Right lobe of liver (tissue), 6 donors: ENCODE results near the gene RALB. TPM values are rescaled to one million over a fixed set of nuclear protein-coding genes. Genes with fewer than 3 reads are reported as not detected.
A peak's percentile ranks its signal among the peaks of the same experiment; 100 is the strongest.

Source experiments
- ATAC-seq, 4 donors: fragments of 200-7000 bp; cut with Tn5 transposase; one replicate each; pipeline ENCODE4 v1.9.1; 2020; ENCODE audit warnings: mild to moderate bottlenecking in 4 of 4, moderate library complexity in 4 of 4
- DNase-seq, 3 donors: peaks; one replicate each; pipeline ENCODE4 v3.0.0-alpha.2; 2020
- H3K27ac ChIP-seq, 3 donors: fragments of 200-600 bp; one replicate each; pipeline ENCODE4 v1.8.0; 2022
- H3K27me3 ChIP-seq, 2 donors: fragments of 200-600 bp; one replicate each; pipeline ENCODE4 v1.8.0; 2022
- H3K36me3 ChIP-seq, 4 donors: fragments of 200-600 bp; sonication (generic) in 1 of 4; one replicate each; pipeline versions ENCODE4 v1.5.1 to v1.8.0; 2017 to 2022; ENCODE audit warnings: control low read depth in 1 of 4
- H3K4me1 ChIP-seq, 4 donors: fragments of 200-600 bp; sonication (generic) in 1 of 4; one replicate each; pipeline versions ENCODE4 v1.5.1 to v1.8.0; 2017 to 2022; ENCODE audit warnings: control low read depth in 1 of 4
- H3K4me3 ChIP-seq, 3 donors: fragments of 200-600 bp; one replicate each; pipeline ENCODE4 v1.8.0; 2022
- H3K9me3 ChIP-seq, 4 donors: fragments of 200-600 bp; sonication (generic) in 1 of 4; one replicate each; pipeline versions ENCODE4 v1.5.1 to v1.8.0; 2017 to 2022; ENCODE audit warnings: control low read depth in 1 of 4
- POLR2A ChIP-seq: fragments of 450-650 bp; IDR thresholded peaks from one replicate; pipeline ENCODE4 v1.6.1; 2017; ENCODE audit warnings: antibody characterized with exemption, mild to moderate bottlenecking
- WGBS: methylation state at CpG from one replicate; pipeline ENCODE4 v1.1.6; 2018; ENCODE audit warnings: low coverage, low lambda C conversion rate; ENCODE audit not compliant: insufficient coverage; ENCODE audit errors: missing lambda C conversion rate; 5-methylcytosine and 5-hydroxymethylcytosine counted together
- intact Hi-C, 2 donors: fragments of 100-400 bp; cut with DNase I; formaldehyde crosslinking; loops; one replicate each; pipeline versions ENCODE4 v1.11.2 to v1.14.1; 2022
- total RNA-seq, 6 experiments: library from RNA; depleted of rRNA in 2 of 6; stranded (reverse); fragments of >200 nt in 2 of 6; fragmentation: NEBNext Ultra II Directional in 3 of 6; extraction: Animal tissue kit (Norgen Biotek cat#: 25700) in 3 of 6; gene quantifications; one replicate each; pipeline versions ENCODE4 v1.1.0 to v1.2.4, GENCODE V29; 2016 to 2023
- TF ChIP-seq, protein P1 (sequence below), 4 donors: fragments of 200-600 bp in 3 of 4; fragments of 450-650 bp in 1 of 4; IDR thresholded peaks; one replicate each; pipeline versions ENCODE4 v1.5.1 to v1.8.0; 2016 to 2022; ENCODE audit warnings: antibody characterized with exemption in 4 of 4, mild to moderate bottlenecking in 2 of 4
- donor health status: DM: no; HTN: yes; CAD: no.
- donor health status: DM: no; HTN: no; CAD: no.
- donor health status: DM: no; HTN: no; CAD: no.
- donor health status: DM: no; HTN: yes; CAD: no.
- donor health status: DM: no; HTN: yes; CAD: no.

Gene RALB
- total RNA-seq, 6 experiments from 2014 or later = 14.5 to 26.8 (median 18.6) TPM

DNA sequence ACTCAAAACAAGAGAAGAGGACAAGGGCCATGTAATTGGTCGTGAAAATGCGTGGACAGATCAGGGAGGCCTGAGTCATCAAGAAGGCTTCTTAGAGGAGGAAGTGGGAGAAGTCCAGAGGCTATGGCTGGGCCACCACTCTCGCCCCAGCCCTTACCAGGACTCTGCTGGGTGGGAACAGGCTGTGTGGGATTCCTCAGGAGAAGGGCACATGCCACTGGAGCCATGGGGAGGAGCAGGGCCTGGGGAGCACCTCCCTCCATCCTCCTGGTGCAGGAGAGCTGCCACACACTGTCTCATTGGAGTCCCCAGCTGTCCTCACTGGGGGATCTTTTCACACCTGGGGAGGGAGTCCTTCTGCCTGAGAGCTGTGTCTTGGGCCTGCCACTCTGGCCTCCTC lies 9.4 kb upstream of the RALB start:
- no peaks in the 10 kb centered on the region for H3K36me3 ChIP-seq
- 79% methylated on average over 2 of the region's 3 CpGs for WGBS
- DNase-seq (no peak), ATAC-seq (peak in 1 of 4 donors; percentile 24)
- H3K4me1 ChIP-seq = no peaks in the 10 kb centered on the region
- H3K27me3 ChIP-seq = no peaks in the 10 kb centered on the region
- intact Hi-C loops = no loop called here
- H3K27ac ChIP-seq = no peak overlapping the region
- TF ChIP-seq POLR2A = no peak
- TF ChIP-seq, protein P1, sequence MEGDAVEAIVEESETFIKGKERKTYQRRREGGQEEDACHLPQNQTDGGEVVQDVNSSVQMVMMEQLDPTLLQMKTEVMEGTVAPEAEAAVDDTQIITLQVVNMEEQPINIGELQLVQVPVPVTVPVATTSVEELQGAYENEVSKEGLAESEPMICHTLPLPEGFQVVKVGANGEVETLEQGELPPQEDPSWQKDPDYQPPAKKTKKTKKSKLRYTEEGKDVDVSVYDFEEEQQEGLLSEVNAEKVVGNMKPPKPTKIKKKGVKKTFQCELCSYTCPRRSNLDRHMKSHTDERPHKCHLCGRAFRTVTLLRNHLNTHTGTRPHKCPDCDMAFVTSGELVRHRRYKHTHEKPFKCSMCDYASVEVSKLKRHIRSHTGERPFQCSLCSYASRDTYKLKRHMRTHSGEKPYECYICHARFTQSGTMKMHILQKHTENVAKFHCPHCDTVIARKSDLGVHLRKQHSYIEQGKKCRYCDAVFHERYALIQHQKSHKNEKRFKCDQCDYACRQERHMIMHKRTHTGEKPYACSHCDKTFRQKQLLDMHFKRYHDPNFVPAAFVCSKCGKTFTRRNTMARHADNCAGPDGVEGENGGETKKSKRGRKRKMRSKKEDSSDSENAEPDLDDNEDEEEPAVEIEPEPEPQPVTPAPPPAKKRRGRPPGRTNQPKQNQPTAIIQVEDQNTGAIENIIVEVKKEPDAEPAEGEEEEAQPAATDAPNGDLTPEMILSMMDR (IDR thresholded peaks at IDR 0.05) = no peak
- H3K9me3 ChIP-seq = no peaks in the 10 kb centered on the region
- H3K4me3 ChIP-seq = no peak overlapping the region

DNA sequence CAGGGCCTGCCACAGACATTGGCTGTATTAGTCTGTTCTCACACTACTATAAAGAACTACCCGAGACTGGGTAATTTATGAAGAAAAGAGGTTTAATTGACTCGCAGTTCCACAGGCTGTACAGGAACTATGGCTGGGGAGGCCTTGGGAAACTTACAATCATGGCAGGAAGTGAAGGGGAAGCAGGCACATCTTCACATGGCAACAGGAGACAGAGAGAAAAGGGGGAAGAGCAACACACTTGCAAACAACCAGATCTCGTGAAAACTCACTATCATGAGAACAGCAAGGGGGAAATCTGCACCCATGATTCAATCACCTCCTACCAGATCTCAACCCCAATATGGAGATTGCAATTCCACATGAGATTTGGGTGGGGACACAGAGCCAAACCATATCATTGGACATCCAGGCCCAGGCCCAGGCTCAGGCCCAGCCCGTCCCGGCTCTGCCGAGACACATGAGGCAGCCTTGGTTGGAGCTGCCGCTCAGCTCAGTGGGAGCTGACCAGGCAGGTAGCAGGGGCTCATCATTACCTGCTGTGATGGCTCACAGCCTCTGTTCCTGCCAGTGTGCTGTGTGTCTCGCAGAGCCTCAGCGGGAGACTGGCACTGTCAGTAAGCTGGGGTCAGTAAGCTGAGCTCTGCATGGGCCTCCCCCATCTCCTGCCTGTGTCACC lies 8.6 kb upstream of the RALB start:
- DNase-seq = peak in 1 of 3 donors; percentile 7
- no peak for TF ChIP-seq POLR2A
- TF ChIP-seq, protein P1 (IDR thresholded peaks at IDR 0.05) = no peak
- H3K4me3 ChIP-seq = no peak overlapping the region
- H3K9me3 ChIP-seq = no peaks in the 10 kb centered on the region
- 93% methylated on average over 2 of the region's 9 CpGs for WGBS
- no peaks in the 10 kb centered on the region for H3K36me3 ChIP-seq
- no peak for ATAC-seq
- no peaks in the 10 kb centered on the region for H3K4me1 ChIP-seq
- intact Hi-C loops = no loop called here
- H3K27me3 ChIP-seq = no peaks in the 10 kb centered on the region
- no peak overlapping the region for H3K27ac ChIP-seq

DNA sequence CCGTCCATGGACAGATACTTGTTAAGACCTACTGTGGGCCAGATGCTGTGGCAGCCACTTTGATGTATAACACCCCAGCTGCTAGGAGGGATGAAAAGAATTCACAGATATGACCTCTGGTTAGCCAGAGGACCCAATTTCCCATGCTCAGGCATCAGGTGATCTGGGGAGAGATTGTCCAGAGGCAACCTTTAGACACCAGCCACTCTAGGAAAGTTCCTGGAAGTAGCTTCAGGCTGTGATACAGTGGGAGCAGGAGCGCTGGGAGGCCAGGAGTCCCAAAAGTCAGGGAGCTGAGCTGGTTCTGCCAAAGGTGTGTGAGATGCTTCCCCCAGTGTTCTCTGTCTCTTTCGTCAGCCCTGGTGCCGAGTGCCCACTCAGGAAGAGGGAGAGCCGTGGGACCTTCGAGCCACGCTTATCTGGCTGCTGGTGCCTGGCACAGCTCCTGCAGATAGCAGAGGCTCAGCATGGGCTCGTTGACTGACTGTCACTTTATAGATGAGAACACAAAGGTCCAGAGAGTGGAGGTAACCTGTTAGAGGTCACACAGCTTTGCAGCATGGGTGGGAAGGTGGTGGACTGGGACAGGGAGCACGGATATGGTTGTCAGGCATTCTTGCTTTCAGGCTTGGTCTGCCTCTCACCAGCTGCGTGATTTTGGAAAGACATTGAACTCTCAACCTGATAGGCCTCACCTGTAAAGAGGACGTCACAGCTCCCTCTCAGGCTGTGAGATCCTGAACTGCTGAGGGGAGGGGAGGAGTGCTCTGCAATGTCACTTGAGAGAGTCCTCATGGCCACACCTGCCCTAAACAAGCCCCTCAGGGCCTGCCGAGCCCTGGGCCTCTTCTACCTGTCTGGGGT lies 7.8 kb upstream of the RALB start:
- peak in 1 of 3 donors; percentile 7 for DNase-seq
- H3K4me1 ChIP-seq = no peaks in the 10 kb centered on the region

DNA sequence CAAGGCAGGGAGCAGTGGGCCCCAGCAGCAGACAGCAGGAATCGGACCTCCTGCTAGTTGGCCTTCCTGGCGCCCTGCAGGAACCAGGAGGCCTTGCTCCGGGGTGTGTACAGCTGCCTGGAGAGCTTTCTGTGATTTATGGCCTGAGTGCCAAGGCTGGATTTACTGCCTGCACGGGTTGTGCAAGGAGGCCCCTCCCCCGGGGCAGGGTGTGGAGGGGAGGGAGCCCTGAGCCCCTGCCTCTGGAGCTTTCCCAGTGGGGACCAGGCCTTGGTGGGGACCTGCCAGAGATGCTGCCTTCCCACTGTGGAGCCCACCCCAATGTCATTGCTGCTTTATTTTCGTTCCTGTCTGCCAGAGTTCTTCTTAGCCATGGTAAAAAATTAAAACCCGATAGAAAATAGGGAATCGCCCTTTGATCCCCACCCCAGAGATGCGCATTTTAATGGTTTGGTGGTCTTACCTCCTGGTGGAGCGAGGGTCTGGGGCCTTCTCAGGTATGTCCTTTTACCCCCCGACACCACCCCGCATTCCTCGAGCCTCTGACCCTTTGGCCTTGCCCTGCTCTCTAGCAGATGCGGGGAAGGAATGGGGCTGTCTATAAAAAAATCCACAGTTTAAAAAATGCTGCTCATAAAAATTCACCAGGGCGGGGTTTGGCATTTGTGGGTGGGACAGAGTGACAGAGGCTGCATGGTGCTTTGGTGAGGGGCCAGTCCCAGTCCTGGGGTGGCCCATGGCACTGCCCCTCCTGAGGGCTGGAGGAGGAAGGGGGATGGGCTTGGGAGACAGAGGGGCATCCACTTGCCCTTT lies 6.9 kb upstream of the RALB start:
- H3K9me3 ChIP-seq = no peaks in the 10 kb centered on the region
- DNase-seq = peak in 1 of 3 donors; percentile 12
- peak in 1 of 4 donors; percentile 9 for ATAC-seq
- no peaks in the 10 kb centered on the region for H3K4me1 ChIP-seq
- H3K27me3 ChIP-seq = no peaks in the 10 kb centered on the region
- H3K27ac ChIP-seq = no peak overlapping the region
- no peaks in the 10 kb centered on the region for H3K36me3 ChIP-seq
- H3K4me3 ChIP-seq = no peak overlapping the region
- WGBS = 67% methylated on average over 9 of the region's 15 CpGs
- TF ChIP-seq POLR2A = no peak
- TF ChIP-seq, protein P1 (IDR thresholded peaks at IDR 0.05) = no peak
- intact Hi-C loops = no loop called here

More for the DNA sequence above, 7.8 kb upstream of the RALB start:
- TF ChIP-seq, protein P1 (IDR thresholded peaks at IDR 0.05) = no peak
- no peak for TF ChIP-seq POLR2A
- intact Hi-C loops = no loop called here
- H3K27me3 ChIP-seq = no peaks in the 10 kb centered on the region
- 62% methylated on average over 5 of the region's 12 CpGs for WGBS
- H3K4me3 ChIP-seq = no peak overlapping the region
- H3K9me3 ChIP-seq = no peaks in the 10 kb centered on the region
- no peak for ATAC-seq
- H3K36me3 ChIP-seq = no peaks in the 10 kb centered on the region
- H3K27ac ChIP-seq = no peak overlapping the region
